ENCODE measurements around the gene HS3ST5.
A peak's percentile ranks its signal among the peaks of the same experiment; 100 is the strongest.
"Not testable (repeated sequence)": the region's sequence is repeated elsewhere in the genome, so short reads cannot be mapped to it uniquely, and the experiment has no call there.

HS3ST5 gene

GRCh38 chr6:114151064-114151690 lies 191.6 kb downstream of the HS3ST5 start:
- H3K4me3 ChIP-seq (ENCODE audit: low read depth, low read length) = no peak overlapping the region

GRCh38 chr6:114149182-114149581 lies 193.6 kb downstream of the HS3ST5 start:
- DNase-seq (ENCODE audit: low read depth); H3K4me3 ChIP-seq (ENCODE audit: low read depth, low read length): not testable (repeated sequence)

More at GRCh38 chr6:114151064-114151690, 191.6 kb downstream of the HS3ST5 start:
- no peak for TF ChIP-seq CTCF (conservative IDR thresholded peaks at IDR 0.05; ENCODE audit: low read depth, low read length)
- no peak for DNase-seq (ENCODE audit: low read depth)

GRCh38 chr6:114144887-114145851 lies 197.7 kb downstream of the HS3ST5 start:
- no peak for TF ChIP-seq CTCF (conservative IDR thresholded peaks at IDR 0.05; ENCODE audit: low read depth, low read length)
- DNase-seq (ENCODE audit: low read depth) = peak; percentile 16
- H3K4me3 ChIP-seq (ENCODE audit: low read depth, low read length) = no peak overlapping the region

- no peak for DNase-seq (ENCODE audit: low read depth)
- TF ChIP-seq CTCF (conservative IDR thresholded peaks at IDR 0.05; ENCODE audit: low read depth, low read length) = no peak
- H3K4me3 ChIP-seq (ENCODE audit: low read depth, low read length) = no peak overlapping the region
These were observed 200.6 kb downstream of the HS3ST5 start for GRCh38 chr6:114142258-114142657.

- DNase-seq (ENCODE audit: low read depth) = peak; percentile 2
- no peak overlapping the region for H3K4me3 ChIP-seq (ENCODE audit: low read depth, low read length)
- TF ChIP-seq CTCF (conservative IDR thresholded peaks at IDR 0.05; ENCODE audit: low read depth, low read length) = no peak
These were observed 202.4 kb downstream of the HS3ST5 start for GRCh38 chr6:114140416-114140815.

GRCh38 chr6:114138577-114139248 lies 204.1 kb downstream of the HS3ST5 start:
- TF ChIP-seq CTCF (conservative IDR thresholded peaks at IDR 0.05; ENCODE audit: low read depth, low read length) = no peak

GRCh38 chr6:114135363-114135971 lies 207.4 kb downstream of the HS3ST5 start:
- DNase-seq (ENCODE audit: low read depth) = no peak
- no peak overlapping the region for H3K4me3 ChIP-seq (ENCODE audit: low read depth, low read length)
- TF ChIP-seq CTCF (conservative IDR thresholded peaks at IDR 0.05; ENCODE audit: low read depth, low read length) = no peak

More at GRCh38 chr6:114138577-114139248, 204.1 kb downstream of the HS3ST5 start:
- no peak overlapping the region for H3K4me3 ChIP-seq (ENCODE audit: low read depth, low read length)
- no peak for DNase-seq (ENCODE audit: low read depth)
